HepG2 (cell line): ENCODE data around the gene STMN3. TPM values are rescaled to one million over a fixed set of nuclear protein-coding genes. Genes with fewer than 3 reads are reported as not detected.

ENCODE experiments used
- ARID2 ChIP-seq: sonication (generic); formaldehyde crosslinking; IDR thresholded peaks from 2 replicates; pipeline ENCODE4 v1.8.1; 2022; ENCODE audit warnings: mild to moderate bottlenecking, missing genetic modification reagents, borderline replicate concordance
- FOXK1 ChIP-seq: sonication (generic); formaldehyde crosslinking; IDR thresholded peaks from 2 replicates; pipeline ENCODE4 v1.4.0; 2020; ENCODE audit warnings: low read depth, missing genetic modification reagents, borderline replicate concordance
- GABPA ChIP-seq, 2 experiments: IDR thresholded peaks; 2 replicates each; pipeline ENCODE4 v1.6.1; 2011 to 2016; ENCODE audit warnings: low read depth in 2 of 2, low read length in 1 of 2, missing biosample characterization in 1 of 2, missing genetic modification characterization in 1 of 2
- GLI4 ChIP-seq: sonication (generic); formaldehyde crosslinking; IDR thresholded peaks from 2 replicates; pipeline ENCODE4 v1.5.1; 2020; ENCODE audit warnings: missing genetic modification reagents, mild to moderate bottlenecking, moderate library complexity, borderline replicate concordance
- KDM3A ChIP-seq: IDR thresholded peaks from 2 replicates; pipeline ENCODE4 v1.6.1; 2018; ENCODE audit warnings: low read depth, missing compliant biosample characterization
- MAFG ChIP-seq: sonication (generic); formaldehyde crosslinking; IDR thresholded peaks from 2 replicates; pipeline ENCODE4 v1.5.1; 2020; ENCODE audit warnings: mild to moderate bottlenecking, missing genetic modification reagents
- NR3C1 ChIP-seq: sonication (generic); formaldehyde crosslinking; IDR thresholded peaks from 2 replicates; pipeline ENCODE4 v1.4.0; 2020; ENCODE audit warnings: missing genetic modification reagents
- RARA ChIP-seq: IDR thresholded peaks from 2 replicates; pipeline ENCODE4 v1.6.1; 2016; ENCODE audit warnings: missing genetic modification reagents, missing compliant biosample characterization
- SNAI1 ChIP-seq: sonication (generic); formaldehyde crosslinking; IDR thresholded peaks from 2 replicates; pipeline ENCODE4 v1.5.0; 2020; ENCODE audit warnings: mild to moderate bottlenecking, missing genetic modification reagents, borderline replicate concordance
- SRY ChIP-seq: sonication (generic); formaldehyde crosslinking; IDR thresholded peaks from 2 replicates; pipeline ENCODE4 v1.8.0; 2022; ENCODE audit warnings: mild to moderate bottlenecking, missing genetic modification reagents
- TAF1 ChIP-seq: sonication (generic); formaldehyde crosslinking; IDR thresholded peaks from 2 replicates; pipeline ENCODE4 v1.4.0; 2020; ENCODE audit warnings: missing genetic modification reagents
- TBP ChIP-seq: sonication (generic); formaldehyde crosslinking; IDR thresholded peaks from 2 replicates; pipeline ENCODE4 v1.5.0; 2020; ENCODE audit warnings: missing genetic modification reagents
- THYN1 ChIP-seq: sonication (generic); formaldehyde crosslinking; IDR thresholded peaks from 2 replicates; pipeline ENCODE4 v1.8.1; 2023; ENCODE audit warnings: low read depth, mild to moderate bottlenecking, moderate library complexity, missing genetic modification reagents, borderline replicate concordance
- ZFAT ChIP-seq: sonication (generic); formaldehyde crosslinking; conservative IDR thresholded peaks from 2 replicates; pipeline ENCODE4 v1.8.1; 2023; ENCODE audit warnings: missing genetic modification reagents, inconsistent platforms
- ZFP90 ChIP-seq: sonication (generic); formaldehyde crosslinking; IDR thresholded peaks from 2 replicates; pipeline ENCODE4 v1.8.0; 2022; ENCODE audit warnings: missing genetic modification reagents, mild to moderate bottlenecking, inconsistent platforms, borderline replicate concordance
- ZKSCAN1 ChIP-seq: fragments of 150-350 bp; IDR thresholded peaks from 2 replicates; pipeline ENCODE4 v1.6.1; 2014; ENCODE audit warnings: low read length
- ZNF230 ChIP-seq: sonication (generic); formaldehyde crosslinking; IDR thresholded peaks from 2 replicates; pipeline ENCODE4 v1.4.0; 2020; ENCODE audit warnings: mild to moderate bottlenecking, missing genetic modification reagents
- polyA plus RNA-seq, 8 experiments: library from polyadenylated mRNA; depleted of rRNA in 3 of 8; stranded (reverse) in 7 of 8; unstranded in 1 of 8; fragments of >200 nt; fragmentation: Illumina TruSeq in 4 of 8; extraction: Trizol in 4 of 8; gene quantifications; 2 replicates each; pipeline versions ENCODE4 v1.2.1 to v1.2.3, GENCODE V29; 2011 to 2016; ENCODE audit warnings: low read depth in 4 of 8, missing spikeins in 1 of 8, mixed read lengths in 1 of 8; ENCODE audit not compliant: insufficient read depth in 1 of 8
- total RNA-seq, 5 experiments: library from RNA; depleted of rRNA; stranded (reverse); fragments of >200 nt; fragmentation: Illumina TruSeq; extraction: Trizol; gene quantifications; 2 replicates each; pipeline ENCODE4 v1.2.3, GENCODE V29; 2016; ENCODE audit warnings: low read depth in 1 of 5
- TF ChIP-seq, protein P1 (sequence below): sonication (generic); formaldehyde crosslinking; conservative IDR thresholded peaks from 2 replicates; pipeline ENCODE4 v1.4.0; 2020; ENCODE audit warnings: mild to moderate bottlenecking, missing genetic modification reagents, moderate library complexity
- TF ChIP-seq, protein P2 (sequence below): sonication (generic); formaldehyde crosslinking; conservative IDR thresholded peaks from 2 replicates; pipeline ENCODE4 v1.8.0; 2022; ENCODE audit warnings: low read depth, missing genetic modification reagents
- TF ChIP-seq, protein P3 (sequence below): sonication (generic); formaldehyde crosslinking; IDR thresholded peaks from 2 replicates; pipeline ENCODE4 v1.4.0; 2020; ENCODE audit warnings: low read depth, mild to moderate bottlenecking, missing genetic modification reagents

The STMN3 gene
- total and polyA plus RNA-seq, 2 of the 13 experiments (the other 11 are each of a cell fraction or from before 2014, with no cell fraction given): 21.0 to 48.3 TPM

DNA sequence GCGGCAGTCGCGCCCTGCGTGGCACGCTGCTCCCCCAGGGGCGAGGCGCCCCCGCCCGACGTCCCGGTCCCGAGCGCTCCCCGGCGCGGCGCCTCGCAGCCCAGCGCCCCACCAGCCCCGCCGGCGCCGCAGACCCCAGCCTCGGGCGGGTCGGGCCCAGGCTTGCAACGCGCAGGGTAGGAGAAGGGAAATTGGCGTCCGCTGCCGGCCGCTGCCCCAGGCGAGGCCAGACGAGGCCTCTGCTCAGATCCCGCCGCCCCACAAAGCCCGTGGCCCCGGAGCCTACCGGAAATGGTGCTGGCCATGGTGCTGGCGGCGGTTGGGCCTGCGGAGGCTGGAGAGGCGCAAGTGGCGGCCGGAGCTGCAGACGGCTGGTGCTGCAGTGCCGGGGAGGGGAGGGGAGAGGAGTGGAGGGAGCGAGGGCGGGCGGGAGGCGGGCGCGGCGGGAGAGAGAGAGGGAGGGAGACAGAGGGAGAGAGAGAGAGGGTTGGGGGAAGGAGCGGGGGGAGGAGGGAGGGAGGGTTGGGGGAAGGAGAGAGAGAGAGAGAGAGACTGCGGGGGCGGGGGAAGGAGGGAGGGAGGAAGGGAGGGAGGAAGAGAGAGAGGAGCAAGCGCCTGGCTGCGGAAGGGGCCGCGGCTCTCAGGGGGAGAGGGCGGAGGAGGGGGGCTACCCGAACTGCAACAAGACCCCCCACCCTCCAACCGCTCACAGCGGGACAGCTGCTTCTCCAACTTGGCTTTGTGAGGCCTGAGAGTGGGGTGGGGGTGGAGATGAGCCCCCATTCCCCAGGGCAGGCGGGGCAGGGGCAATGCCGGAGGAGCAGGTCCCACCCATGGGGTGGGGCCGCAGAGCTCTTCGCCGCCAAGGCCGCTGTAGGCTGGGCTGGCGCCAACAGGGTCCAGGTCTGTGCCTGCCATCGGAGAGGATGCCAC lies at the start of gene STMN3 (continued):
- TF ChIP-seq ARID2 (CRISPR knock-in tag) (peak; percentile 82; the same call in 1 of the 2 replicates), ZNF230 (CRISPR knock-in tag) (peak; percentile 97), TBP (CRISPR knock-in tag) (no peak), THYN1 (no peak), FOXK1 (CRISPR knock-in tag) (peak; percentile 93; the same call in 1 of the 2 replicates), GABPA (IDR thresholded peaks at IDR 0.05; ENCODE audit: low read depth, low read length) (peak; percentile 72), GABPA (CRISPR knock-in tag; IDR thresholded peaks at IDR 0.05; ENCODE audit: low read depth) (peak; percentile 88), TAF1 (peak; percentile 75), ZKSCAN1 (no peak), ZFP90 (CRISPR knock-in tag) (peak; percentile 95), ZFAT (CRISPR knock-in tag) (no peak), KDM3A (CRISPR knock-in tag) (peak; percentile 98), RARA (CRISPR knock-in tag) (peak; percentile 90), SRY (CRISPR knock-in tag) (peak; percentile 99), GLI4 (CRISPR knock-in tag) (peak; percentile 95), NR3C1 (CRISPR knock-in tag) (peak; percentile 96), SNAI1 (CRISPR knock-in tag) (peak; percentile 86), MAFG (CRISPR knock-in tag) (no peak)
- TF ChIP-seq, protein P1, sequence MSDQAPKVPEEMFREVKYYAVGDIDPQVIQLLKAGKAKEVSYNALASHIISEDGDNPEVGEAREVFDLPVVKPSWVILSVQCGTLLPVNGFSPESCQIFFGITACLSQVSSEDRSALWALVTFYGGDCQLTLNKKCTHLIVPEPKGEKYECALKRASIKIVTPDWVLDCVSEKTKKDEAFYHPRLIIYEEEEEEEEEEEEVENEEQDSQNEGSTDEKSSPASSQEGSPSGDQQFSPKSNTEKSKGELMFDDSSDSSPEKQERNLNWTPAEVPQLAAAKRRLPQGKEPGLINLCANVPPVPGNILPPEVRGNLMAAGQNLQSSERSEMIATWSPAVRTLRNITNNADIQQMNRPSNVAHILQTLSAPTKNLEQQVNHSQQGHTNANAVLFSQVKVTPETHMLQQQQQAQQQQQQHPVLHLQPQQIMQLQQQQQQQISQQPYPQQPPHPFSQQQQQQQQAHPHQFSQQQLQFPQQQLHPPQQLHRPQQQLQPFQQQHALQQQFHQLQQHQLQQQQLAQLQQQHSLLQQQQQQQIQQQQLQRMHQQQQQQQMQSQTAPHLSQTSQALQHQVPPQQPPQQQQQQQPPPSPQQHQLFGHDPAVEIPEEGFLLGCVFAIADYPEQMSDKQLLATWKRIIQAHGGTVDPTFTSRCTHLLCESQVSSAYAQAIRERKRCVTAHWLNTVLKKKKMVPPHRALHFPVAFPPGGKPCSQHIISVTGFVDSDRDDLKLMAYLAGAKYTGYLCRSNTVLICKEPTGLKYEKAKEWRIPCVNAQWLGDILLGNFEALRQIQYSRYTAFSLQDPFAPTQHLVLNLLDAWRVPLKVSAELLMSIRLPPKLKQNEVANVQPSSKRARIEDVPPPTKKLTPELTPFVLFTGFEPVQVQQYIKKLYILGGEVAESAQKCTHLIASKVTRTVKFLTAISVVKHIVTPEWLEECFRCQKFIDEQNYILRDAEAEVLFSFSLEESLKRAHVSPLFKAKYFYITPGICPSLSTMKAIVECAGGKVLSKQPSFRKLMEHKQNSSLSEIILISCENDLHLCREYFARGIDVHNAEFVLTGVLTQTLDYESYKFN (CRISPR knock-in tag): peak; percentile 62; the same call in 1 of the 2 replicates
- TF ChIP-seq, protein P2, sequence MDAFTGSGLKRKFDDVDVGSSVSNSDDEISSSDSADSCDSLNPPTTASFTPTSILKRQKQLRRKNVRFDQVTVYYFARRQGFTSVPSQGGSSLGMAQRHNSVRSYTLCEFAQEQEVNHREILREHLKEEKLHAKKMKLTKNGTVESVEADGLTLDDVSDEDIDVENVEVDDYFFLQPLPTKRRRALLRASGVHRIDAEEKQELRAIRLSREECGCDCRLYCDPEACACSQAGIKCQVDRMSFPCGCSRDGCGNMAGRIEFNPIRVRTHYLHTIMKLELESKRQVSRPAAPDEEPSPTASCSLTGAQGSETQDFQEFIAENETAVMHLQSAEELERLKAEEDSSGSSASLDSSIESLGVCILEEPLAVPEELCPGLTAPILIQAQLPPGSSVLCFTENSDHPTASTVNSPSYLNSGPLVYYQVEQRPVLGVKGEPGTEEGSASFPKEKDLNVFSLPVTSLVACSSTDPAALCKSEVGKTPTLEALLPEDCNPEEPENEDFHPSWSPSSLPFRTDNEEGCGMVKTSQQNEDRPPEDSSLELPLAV (CRISPR knock-in tag): peak; percentile 69; the same call in 1 of the 2 replicates
- TF ChIP-seq, protein P3, sequence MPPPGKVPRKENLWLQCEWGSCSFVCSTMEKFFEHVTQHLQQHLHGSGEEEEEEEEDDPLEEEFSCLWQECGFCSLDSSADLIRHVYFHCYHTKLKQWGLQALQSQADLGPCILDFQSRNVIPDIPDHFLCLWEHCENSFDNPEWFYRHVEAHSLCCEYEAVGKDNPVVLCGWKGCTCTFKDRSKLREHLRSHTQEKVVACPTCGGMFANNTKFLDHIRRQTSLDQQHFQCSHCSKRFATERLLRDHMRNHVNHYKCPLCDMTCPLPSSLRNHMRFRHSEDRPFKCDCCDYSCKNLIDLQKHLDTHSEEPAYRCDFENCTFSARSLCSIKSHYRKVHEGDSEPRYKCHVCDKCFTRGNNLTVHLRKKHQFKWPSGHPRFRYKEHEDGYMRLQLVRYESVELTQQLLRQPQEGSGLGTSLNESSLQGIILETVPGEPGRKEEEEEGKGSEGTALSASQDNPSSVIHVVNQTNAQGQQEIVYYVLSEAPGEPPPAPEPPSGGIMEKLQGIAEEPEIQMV (CRISPR knock-in tag): peak; percentile 91
